HL-60/S4 treated with phorbol 12-myristate 13-acetate at 8.2 ng/mL for 4 days and 3 days (cell line): ENCODE data around the gene SAG.

Experiments
- in situ Hi-C: fragments of 300-500 bp; cut with MboI; formaldehyde crosslinking; loops from 2 replicates; pipeline ENCODE4 v1.15.0; 2022; ENCODE audit warnings: low sequenced_read_pairs

SAG gene

GRCh38 chr2:233353769-233354499, 46.3 kb downstream of the SAG start, which contains the start of gene DGKD:
Gene DGKD, plus strand, starts transcription at chr2:233354494. Its CDS starts 25 bp downstream, at chr2:233354519.
- in situ Hi-C loops, result no loop called here

GRCh38 chr2:233354500-233354924, 46.9 kb downstream of the SAG start:
- in situ Hi-C loops, result no loop called here

- in situ Hi-C loops, result no loop called here
Observed at GRCh38 chr2:233354971-233355574, 47.5 kb downstream of the SAG start.

- in situ Hi-C loops, result no loop called here
Observed at GRCh38 chr2:233355916-233356315, 48.3 kb downstream of the SAG start.

DNA sequence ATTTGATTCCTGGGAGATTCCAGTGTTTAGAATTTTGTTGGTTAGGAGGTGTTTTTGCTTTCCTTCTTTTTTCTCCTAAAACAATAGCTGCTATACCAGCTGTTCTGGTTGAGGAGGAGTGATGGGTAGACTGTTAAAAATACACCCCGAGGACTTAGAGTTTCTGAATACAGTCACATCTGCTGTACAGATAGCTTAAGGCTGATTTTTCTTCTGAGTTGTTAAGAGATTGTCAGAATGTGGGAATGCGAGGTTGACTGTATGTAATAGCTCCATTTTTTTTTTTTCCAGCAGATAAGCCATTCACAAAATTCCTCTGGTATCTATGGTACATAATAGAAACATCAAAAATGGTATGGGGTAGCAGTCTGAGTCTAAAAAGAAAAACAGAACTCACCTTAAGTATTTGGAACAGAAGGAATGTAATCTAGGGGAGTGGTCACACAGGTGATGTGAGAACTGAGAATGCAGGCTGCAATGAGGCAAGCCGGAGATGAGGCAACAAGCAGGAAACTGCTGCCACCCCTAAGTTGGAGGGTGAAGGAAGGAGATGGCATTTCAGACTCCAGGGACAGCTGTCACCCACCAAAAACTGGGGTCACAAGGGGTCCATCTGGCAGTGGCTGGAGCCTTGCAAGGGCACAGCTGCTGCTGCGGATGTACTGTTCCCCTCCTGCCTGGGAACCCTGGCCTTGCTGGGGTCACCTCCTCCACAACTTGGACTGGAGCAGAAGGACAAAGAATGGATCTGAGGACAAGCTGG, 49.1 kb downstream of the SAG start:
- in situ Hi-C loops, result no loop called here

GRCh38 chr2:233358335-233358734, 50.7 kb downstream of the SAG start:
- in situ Hi-C loops, result no loop called here

GRCh38 chr2:233358947-233359346, 51.3 kb downstream of the SAG start:
- in situ Hi-C loops, result no loop called here

DNA sequence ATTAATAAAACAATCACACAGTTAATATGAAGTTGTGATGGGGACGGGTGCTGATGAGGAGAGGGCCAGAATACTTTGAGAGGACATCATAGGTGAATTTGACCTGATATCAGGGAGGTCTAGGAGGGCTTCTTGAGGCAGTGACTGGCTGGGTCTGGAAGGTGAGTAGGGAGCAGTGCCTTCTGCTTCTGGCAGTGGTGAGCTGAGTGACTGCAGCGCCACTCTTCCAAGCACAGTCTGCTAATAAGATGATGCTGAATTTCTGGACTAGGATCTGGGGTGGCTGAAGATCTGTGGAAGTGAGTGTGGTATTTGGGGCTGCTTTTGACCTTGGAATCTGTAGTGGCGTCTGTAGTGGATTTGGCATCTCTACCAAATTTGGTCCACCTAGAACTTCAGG, 52.2 kb downstream of the SAG start:
- in situ Hi-C loops, result no loop called here

GRCh38 chr2:233360771-233361176, 53.2 kb downstream of the SAG start:
- in situ Hi-C loops, result no loop called here

- in situ Hi-C loops, result no loop called here
Observed at GRCh38 chr2:233361297-233361696, 53.7 kb downstream of the SAG start.

- in situ Hi-C loops, result no loop called here
Observed at GRCh38 chr2:233362742-233363141, 55.1 kb downstream of the SAG start.

DNA sequence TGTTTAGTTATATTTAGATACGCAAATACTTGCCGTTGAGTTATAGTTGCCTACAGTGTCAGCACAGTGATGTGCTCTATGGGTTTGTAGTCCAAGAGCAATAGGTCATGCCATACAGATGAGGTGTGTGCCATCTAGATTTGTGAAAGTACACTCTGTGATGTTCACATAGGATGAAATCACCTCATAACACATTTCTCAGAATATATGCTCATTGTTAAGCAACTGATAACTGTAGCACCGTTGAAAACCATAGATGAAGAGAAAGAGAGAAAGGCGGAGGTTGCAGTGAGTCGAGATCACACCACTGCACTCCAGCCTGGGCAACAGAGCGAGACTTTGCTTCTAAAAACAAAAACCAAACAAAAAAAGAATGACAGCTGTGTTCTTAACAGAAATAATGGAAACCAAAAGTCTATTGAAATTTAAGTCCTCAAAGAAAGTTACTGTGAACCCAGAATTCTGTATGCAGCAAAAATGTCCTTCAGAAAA, 56.2 kb downstream of the SAG start:
- in situ Hi-C loops, result no loop called here

- in situ Hi-C loops, result no loop called here
Observed at GRCh38 chr2:233365861-233366520, 58.4 kb downstream of the SAG start.

DNA sequence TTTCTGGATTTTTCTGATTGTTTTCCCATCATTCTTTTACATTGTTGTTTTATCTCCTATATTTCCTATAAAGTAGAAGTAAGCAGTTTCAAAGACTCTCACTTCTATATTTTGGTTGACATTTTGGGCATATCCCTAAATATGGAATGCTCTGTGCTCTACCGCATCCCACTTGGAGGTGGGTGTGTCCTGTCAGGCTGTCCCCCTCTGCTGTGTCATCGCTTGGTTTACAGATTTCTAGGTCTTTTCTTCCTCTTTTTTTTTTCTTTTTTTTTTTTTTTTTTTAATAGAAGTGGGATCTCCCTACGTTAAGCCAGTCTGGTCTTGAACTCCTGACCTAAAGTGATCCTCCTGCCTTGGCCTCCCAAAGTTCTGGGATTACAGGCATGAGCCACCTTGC, 60.0 kb downstream of the SAG start:
- in situ Hi-C loops, result no loop called here

- in situ Hi-C loops, result no loop called here
Observed at GRCh38 chr2:233368756-233369155, 61.1 kb downstream of the SAG start.

GRCh38 chr2:233369462-233369861, 61.8 kb downstream of the SAG start:
- in situ Hi-C loops, result no loop called here

- in situ Hi-C loops, result no loop called here
Observed at GRCh38 chr2:233369897-233370685, 62.5 kb downstream of the SAG start.

- in situ Hi-C loops, result no loop called here
Observed at GRCh38 chr2:233371641-233372040, 64.0 kb downstream of the SAG start.

DNA sequence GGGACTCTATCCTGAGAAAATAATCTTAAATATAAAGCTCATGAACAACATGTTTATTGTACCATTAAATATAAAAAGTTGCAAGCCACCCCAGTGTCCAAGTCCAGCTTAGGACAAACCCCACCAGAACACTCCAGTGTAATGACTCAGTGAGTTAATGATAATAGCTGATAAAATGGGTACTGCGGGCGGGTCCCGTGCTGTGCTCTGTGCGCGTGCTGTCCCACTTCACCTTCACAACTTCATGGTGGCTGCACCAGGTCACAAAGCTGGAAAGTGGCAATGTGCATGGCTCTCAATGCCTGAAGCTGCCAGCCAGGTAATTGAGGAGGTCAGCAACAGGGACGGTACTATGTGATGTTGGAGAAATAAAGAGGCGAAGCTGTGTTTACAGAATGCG, 65.2 kb downstream of the SAG start:
- in situ Hi-C loops, result no loop called here

GRCh38 chr2:233373316-233373715, 65.7 kb downstream of the SAG start:
- in situ Hi-C loops, result no loop called here
